Stimulated activated CD4-positive, alpha-beta T cell treated with anti-CD3 and anti-CD28 coated beads, TNF-alpha, amount 100 ng/mL, for 24 hours (primary cell): ENCODE measurements around the gene SLC25A38.
"Not testable (repeated sequence)": the region's sequence is repeated elsewhere in the genome, so short reads cannot be mapped to it uniquely, and the experiment has no call there.

Experiments used
- DNase-seq, 3 experiments: peaks; one replicate each; pipeline ENCODE4 v3.0.0-alpha.2; 2020; ENCODE audit warnings: low read depth in 3 of 3

The SLC25A38 gene, protein sequence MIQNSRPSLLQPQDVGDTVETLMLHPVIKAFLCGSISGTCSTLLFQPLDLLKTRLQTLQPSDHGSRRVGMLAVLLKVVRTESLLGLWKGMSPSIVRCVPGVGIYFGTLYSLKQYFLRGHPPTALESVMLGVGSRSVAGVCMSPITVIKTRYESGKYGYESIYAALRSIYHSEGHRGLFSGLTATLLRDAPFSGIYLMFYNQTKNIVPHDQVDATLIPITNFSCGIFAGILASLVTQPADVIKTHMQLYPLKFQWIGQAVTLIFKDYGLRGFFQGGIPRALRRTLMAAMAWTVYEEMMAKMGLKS

DNA sequence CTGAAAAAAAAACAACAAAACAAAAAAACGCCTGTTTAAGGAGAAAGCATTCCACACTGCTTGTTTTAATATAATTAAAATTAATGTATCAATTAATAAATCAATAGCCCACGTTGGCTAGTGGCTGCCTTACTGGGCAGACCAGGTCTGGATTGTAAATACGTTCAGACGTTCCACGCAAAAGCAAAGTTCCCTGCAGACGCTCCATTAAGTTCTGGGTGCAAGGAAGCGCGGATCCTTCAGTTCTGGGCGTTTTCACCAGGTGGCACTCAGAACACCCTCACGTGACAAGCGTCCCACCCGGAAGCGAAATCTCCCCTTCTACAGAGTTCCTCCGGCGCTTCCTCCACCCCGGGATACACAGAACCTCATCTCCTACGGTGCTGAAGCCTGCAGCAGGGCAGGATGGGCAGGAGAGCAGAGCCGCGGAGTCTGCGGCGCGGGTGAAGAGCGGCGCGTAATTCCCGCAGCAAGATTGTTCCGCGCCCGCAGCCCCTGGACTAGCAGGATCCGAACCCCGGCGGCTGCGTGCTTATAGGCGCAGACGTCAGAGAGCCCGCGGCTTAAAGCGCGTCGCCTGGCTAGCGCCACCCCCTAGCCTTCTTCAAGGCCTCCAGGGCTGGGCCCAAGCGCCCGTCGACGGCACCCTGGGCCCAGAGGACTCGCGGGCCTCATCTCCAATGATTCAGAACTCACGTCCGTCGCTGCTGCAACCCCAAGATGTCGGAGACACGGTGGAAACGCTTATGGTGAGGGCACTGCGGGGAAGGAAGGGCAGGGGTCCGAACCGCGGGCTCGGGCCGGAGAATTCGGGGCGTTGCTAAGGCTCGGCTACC lies at the start of gene SLC25A38:
TSS of gene SLC25A38 (plus strand) at position 326 of the 836 bp plus-strand sequence. CDS start at position 681, 355 bp downstream.
- peak; percentile 59 to 80 (median 64) for DNase-seq

DNA sequence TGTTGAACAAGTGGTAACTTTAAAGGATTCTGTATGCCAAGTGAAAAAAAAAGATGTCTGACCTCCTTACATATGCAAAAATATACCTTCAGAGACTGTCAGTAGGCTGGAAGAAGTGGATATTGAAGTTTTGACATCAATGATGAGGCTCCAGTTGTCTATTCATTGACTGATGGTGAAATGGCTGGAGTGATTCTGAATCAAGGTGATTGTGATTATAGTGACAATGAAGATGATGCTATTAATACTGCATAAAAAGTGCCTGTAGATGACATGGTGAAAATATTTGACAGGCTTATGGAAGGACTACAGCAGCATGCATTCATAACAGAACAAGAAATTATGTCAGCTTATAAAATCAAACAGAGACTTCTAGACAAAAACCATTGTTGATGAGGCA lies 49.6 kb upstream of the SLC25A38 start:
- no peak for DNase-seq

DNA sequence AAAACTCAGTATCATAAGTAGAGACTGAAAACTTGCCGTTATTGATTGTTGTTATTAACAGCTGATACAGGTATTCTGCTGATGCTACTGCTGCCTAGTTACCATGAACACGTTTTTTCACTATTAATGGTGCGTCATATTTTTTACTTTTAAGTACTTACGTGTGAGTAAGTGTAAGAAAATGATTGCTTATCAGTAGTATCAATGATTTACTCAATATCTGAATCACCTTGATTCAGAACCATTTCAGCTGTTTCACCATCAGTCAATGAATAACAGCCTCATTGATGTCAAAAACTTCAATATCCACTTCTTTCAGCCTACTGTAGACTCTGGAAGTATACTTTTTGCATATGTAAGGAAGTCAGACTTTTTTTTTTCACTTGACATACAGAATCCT lies 49.0 kb upstream of the SLC25A38 start:
- DNase-seq: no peak

DNA sequence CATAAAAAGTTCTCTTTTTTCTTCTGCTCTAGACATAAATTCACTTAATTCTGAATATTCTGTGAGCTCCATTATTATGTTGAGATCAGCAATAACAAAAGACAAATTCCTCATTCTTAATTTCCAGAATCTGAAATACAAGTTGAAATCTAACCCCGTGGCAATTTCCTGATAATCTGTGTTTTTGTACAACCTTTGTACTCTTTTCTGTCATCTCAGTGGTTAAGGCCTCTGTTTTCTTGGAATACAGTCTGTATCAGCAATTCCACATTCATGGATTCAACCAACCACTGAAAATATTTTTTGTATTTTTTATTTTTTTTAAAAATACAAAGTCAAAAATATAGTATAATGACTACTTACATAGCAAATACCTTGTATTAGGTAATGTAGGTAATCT lies 45.0 kb upstream of the SLC25A38 start:
- no peak for DNase-seq

DNA sequence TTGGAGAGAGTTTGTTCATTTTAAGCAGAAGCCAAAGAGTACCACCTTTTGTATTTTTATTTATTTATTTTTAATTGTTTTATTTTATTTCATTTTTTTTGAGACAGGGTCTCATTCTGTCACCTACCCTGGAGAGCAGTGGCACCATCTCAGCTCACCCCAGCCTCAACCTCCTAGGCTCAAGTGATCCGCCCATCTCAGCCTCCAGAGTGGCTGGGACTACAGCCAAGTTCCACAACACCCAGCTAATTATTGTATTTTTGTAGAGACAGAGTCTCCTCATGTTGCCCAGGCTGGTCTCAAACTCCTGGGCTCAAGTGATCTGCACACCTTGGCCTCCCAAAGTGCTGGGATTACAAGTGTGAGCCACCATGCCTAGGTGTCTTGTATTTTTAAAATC lies 44.1 kb upstream of the SLC25A38 start:
- DNase-seq: no peak

DNA sequence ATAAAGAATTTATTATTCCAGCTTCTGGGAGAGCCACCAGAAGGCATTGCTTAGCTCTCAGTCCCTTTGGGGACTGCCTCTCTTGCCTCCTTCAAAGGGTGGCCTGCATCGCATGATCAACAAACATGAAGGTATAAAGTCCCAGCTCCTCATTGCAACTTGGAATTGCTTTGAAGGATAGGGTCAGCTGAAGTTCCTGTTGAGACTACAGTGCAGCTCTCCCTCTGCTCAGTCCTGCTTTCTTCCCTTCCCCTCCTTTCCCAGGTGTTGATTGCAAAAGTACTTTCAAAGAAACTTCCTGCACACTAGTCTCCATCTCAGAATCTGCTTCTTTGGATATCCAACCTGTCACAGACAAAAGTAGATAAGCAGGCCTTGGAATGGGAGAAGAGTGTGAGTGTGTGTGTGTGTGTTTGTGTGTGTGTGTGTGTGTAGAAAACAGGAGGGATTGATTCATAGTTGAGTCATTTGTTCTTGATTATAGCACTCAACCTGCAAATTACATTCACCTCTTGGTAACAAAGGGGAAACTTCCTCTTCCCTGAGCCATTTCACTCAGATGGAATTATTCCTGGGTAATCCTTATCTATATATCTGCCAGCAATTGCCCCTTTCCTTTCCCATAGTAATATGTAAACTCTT lies 40.0 kb upstream of the SLC25A38 start:
- no peak for DNase-seq

DNA sequence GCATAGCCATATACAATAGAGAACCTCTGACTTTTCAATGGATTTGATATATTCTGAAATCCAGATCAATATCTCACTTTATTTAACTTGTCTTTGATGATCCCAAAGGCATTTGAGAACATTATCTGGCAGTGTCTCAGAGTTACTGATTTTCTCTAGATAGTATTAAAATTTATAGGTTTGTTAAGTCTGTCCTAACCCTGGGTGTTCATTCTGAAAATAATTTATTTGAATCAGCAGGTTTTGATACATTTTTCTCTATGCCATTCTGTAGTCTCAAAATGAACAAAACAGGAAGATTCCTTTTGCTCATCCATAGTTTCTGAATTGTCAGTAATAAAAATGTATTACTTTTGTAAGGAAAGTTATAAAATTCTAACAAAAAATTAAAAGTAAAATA lies 39.4 kb upstream of the SLC25A38 start:
- no peak for DNase-seq

DNA sequence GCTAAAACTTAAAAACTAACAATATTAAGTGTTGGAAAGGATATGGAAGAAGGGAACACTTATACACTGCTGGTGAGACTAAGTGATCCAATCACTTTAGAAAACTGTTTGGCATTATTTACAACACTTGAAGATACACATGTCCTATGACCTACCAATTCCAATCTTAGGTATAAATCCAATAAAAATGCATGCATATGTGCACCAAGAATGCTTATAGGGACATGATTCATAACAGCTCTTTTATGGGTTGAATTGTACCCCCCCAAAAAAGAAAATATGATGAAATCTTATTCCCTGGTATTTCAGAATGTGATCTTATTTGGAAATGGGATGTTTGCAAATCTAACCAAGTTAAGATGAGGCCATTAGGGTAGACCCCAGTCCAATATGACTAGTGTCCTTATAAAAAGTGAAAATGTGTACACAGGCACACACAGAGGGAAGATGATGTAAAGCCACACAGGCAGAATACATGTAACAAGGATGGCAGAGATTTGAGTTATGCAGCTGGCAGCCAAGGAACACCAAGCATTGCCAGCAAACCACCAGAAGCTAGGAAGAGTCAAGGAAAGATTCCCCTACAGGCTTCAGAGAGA lies 38.3 kb upstream of the SLC25A38 start:
- no peak for DNase-seq

DNA sequence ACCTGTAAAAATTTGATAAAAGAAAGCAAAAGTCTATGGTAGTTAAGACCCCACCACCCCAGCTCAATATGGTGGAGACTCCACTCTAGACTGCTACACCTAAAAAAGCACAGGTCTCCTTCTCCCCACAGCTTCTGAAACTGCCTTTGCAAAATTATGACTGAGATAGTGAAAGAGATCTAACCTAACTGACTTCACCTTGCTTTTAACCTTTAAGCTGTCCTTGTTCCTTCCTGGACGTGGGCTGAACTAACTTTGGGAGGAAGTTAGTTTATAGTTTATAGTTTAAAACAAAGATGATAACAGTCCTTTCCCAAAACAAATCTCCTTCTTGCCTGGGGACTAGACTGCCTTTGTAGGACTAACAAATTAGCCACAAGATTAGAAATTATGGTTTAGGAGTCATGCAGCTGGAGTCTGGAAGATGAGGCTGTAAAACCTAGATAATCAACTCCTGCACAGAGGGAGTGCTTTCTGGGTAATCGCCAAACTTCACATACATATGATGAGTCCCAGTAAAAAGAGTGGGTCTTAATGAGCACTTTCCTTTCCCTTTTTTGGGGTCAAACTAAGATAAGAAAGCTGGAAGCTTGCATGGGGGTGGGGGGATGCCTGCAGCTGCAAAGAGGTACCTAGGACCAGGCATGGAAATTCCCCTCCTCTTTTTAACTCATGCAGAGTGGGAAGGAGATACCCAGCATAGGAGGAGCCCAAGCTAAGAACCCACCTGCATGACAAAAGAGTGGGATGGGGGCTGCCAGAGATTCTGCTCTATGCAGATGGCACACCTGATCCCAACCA lies 36.2 kb upstream of the SLC25A38 start:
- no peak for DNase-seq

DNA sequence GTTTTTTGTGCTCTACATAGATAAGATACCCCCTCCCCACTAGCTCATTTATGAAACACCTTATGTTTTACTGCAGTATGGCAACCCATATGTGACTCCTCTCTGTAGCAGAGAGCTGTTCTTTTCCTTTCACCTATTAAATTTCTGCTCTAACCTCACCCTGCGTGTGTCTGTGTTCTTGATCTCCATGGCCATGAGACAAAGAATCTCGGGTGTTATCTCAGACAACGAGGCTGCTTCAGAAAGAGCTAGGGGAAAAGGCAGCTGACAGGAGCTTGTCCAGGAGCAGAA lies 35.6 kb upstream of the SLC25A38 start:
- no peak for DNase-seq

DNA sequence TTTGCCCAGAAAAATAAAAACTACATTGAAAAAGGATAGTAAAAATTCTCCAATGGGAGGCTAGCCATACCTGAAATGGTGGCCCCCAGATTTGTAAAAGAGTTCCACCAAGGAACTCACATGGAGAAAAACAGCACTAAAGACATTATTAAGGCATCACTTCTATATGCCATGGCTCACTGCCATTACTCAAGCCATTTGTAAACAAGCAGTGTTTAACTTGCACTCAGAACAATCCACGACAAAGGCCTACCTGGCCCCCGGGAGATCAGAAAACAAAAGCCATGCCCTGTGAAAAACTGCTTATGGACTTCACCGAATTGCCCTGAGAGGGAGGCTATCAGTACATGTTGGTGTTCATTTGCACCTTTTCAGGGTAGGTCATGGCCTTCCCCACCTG lies 34.1 kb upstream of the SLC25A38 start:
- no peak for DNase-seq

DNA sequence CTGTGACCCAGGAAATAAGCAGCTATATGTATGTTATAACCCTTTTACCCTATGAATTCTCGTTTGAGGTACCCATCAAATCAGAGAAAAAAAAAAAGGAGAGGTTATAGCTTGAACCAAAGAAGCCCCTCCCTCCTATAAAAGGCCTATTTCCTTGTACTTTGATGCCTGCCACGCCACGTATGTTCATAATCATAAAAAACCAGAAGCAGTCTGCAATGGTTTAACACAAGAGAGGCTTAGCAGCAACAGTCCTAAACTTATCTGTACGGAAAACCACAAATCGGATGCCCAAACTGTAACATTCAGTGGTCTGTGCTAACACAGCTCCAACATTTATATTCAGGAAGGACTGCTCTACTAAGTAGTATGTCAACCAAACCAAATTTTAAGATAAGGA lies 32.5 kb upstream of the SLC25A38 start:
- no peak for DNase-seq

DNA sequence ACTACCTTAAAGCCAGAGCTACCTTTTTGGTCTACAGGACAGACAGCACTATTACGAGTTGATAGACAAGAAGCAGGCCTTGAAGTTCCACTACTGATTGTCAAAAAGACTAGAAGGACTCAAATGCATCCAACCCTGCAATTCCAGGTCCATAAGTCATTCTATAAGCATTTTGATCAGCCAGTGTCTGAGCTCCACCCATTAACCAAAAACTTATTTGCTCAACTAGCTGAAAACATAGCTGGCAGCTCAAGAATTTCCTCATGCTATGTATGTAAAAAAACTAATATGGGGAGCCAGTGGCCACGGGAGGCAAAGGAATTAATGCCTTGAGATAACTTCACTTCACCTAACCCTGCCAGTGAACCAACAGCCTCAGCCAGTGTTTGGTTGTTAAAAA lies 32.0 kb upstream of the SLC25A38 start:
- DNase-seq: not testable (repeated sequence)

DNA sequence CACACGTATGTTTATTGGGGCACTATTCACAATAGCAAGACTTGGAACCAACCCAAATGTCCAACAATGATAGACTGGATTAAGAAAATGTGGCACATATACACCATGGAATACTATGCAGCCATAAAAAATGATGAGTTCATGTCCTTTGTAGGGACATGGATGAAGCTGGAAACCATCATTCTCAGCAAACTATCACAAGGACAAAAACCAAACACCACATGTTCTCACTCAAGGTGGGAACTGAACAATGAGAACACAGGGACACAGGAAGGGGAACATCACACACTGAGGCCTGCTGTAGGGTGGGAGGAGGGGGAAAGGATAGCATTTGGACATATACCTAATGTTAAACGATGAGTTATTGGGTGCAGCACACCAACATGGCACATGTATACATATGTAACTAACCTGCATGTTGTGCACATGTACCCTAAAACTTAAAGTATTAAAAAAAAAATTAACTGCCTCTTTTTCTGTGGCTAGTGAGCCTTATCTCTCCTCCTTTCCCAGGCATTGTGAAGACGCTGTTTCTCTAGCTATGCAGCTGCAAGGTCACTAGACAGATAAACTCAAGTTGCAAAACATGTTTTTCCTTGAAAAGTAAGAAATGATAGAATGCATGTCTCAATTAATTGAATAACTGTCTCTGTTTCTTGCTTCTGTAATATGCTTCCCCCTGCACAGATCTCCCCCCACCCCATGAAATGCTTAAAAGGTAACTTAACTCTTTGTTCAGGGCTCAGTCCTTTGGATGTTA lies 29.8 kb upstream of the SLC25A38 start:
- not testable (repeated sequence) for DNase-seq

DNA sequence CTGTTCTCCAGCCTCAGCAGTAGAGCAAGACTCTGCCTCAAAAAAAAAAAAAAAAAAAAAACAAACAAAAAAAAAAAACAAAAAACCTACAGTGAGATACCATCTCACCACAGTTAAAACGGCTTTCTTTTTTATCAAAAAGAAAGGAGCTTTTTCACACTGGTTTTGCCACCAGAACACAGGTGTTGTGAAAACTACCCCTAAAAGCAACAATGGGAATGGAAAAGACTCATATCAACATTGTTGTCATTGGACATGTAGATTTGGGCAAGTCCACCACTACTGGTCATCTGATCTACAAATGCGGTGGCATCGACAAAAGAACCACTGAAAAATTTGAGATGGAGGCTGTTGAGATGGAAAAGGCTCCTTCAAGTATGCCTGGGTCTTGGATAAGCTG lies 24.8 kb upstream of the SLC25A38 start:
- no peak for DNase-seq

DNA sequence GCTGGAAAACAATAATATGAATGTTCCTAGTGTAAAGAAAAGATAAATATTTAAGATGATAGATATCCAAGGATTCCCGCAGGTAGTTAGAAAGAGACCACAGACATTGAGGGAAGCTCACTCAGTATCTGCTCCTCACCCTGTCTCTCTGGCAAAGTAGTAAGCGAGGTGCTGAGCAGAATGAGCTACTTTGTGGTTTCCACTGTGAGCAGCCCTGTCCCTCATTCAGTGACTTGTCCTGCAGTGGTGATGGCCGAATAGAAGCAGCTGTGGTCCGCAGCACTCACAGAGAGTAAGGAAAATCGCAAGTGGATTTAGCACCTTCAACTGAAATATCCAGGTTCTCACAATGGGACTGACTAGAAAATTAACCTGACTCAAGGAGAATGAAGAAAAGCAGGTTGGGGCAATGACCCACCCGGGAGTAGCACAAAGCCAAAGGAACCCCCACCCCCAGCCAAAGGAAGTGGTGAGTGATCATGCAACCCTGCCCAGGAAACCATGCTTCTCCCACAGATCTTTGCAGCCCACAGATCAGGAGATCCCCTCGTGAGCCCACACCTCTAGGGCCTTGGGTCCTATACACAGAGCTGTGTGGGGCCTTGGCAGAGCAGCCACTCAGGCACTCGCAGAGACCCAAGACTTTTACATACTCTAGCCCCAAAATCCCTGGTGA lies 21.8 kb upstream of the SLC25A38 start:
- peak in 1 of 3 experiments; percentile 29 for DNase-seq

DNA sequence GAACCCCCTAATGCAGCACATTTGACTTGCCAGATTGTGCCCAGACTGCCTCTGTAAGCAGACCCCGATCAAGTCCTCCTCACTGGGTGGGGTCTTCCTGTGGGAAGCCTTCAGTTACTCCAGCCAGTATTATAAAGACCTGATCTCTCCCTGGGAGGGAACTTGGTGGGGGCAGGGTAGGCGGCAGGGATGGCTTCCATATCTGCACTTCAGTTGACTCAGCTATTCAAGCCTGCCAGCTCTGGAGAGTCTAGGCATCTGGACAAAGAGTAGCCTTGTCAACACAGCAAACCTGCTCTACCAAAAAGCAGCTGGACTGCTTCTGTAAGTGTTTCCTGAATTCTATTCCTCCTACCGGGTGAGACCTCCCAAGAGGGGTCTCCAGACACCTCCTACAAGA lies 21.0 kb upstream of the SLC25A38 start:
- DNase-seq: no peak

DNA sequence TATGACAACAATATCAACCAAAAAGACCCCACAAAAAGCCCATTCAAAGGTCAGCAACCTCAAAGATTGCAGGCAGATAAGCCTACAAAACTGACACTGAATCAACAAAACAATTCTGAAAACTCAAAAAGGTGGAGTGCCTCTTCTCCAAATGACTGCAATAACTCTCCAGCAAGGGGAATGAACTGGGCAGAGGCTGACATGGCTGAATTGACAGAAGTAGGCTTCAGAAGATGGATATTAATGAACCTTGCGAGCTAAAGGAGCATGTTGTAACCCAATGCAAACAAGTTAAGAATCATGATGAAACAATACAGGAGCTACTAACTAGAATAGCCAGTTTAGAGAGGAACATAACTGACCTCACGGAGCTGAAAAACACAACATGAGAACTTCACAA lies 20.4 kb upstream of the SLC25A38 start:
- DNase-seq: no peak

DNA sequence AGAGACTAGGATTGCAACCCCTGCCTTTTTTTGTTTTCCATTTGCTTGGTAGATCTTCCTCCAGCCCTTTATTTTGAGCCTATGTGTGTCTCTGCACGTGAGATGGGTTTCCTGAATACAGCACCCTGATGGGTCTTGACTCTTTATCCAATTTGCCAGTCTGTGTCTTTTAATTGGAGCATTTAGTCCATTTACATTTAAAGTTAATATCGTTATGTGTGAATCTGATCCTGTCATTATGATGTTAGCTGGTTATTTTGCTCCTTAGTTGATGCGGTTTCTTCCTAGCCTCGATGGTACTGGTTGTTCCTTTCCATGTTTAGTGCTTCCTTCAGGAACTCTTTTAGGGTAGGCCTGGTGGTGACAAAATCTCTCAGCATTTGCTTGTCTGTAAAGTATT lies 12.7 kb upstream of the SLC25A38 start:
- not testable (repeated sequence) for DNase-seq

DNA sequence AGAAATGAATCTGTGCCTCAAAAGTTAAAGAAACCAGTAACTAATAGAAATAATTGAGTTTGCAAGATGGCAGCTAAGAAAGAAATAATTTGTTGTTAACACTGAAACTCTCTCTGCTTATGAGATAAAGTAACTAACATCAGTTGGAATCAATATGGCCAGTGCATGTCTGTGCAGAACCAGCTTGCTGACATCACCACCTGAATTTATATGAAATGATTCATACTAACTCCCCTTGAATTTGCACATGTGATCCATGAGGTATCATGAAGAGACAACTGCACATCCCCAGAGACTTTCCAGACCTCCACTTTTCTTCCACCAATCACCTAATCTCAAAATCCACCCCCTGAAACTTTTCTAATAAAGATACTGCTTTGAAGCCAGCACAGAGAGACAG lies 10.3 kb upstream of the SLC25A38 start:
- no peak for DNase-seq
